Renal cortex interstitium (tissue), 11 donors: ENCODE results near the gene PRSS53. TPM values are rescaled to one million over a fixed set of nuclear protein-coding genes. Genes with fewer than 3 reads are reported as not detected.

Experiments used
- DNase-seq, 11 donors: peaks; one replicate each; pipeline ENCODE4 v3.0.0-alpha.2; 2013; ENCODE audit warnings: low read depth in 9 of 11, low spot score in 4 of 11; ENCODE audit errors: extremely low read depth in 1 of 11
- polyA plus RNA-seq, 3 donors: library from polyadenylated mRNA; unstranded; fragments of 120-200 nt; gene quantifications; one replicate each; pipeline ENCODE4 v1.2.1, GENCODE V29; 2013; ENCODE audit not compliant: insufficient read length in 3 of 3

Gene PRSS53
- polyA plus RNA-seq, 3 donors = 0.89 to 1.8 (median 1.2) TPM

GRCh38 chr16:31064882-31065461 is 23.8 kb downstream of the PRSS53 start:
- DNase-seq = no peak

- no peak for DNase-seq
Measured at GRCh38 chr16:31063843-31064611, 24.7 kb downstream of the PRSS53 start.

- DNase-seq = no peak
Measured at GRCh38 chr16:31063495-31063842, 25.3 kb downstream of the PRSS53 start.

GRCh38 chr16:31061813-31062440 is 26.8 kb downstream of the PRSS53 start:
- no peak for DNase-seq

- no peak for DNase-seq
Measured at GRCh38 chr16:31061126-31061812, 27.5 kb downstream of the PRSS53 start.

GRCh38 chr16:31055613-31056012 is 33.1 kb downstream of the PRSS53 start:
- no peak for DNase-seq

GRCh38 chr16:31052114-31052513 is 36.6 kb downstream of the PRSS53 start:
- no peak for DNase-seq

GRCh38 chr16:31050280-31051030 is 38.3 kb downstream of the PRSS53 start:
- DNase-seq = no peak

- DNase-seq = no peak
Measured at GRCh38 chr16:31043898-31044481, 44.8 kb downstream of the PRSS53 start.

GRCh38 chr16:31043352-31043751 is 45.4 kb downstream of the PRSS53 start:
- DNase-seq = no peak

GRCh38 chr16:31042866-31043265 is 45.9 kb downstream of the PRSS53 start:
- no peak for DNase-seq

- DNase-seq = no peak
Measured at GRCh38 chr16:31038993-31039392, 49.8 kb downstream of the PRSS53 start.

- no peak for DNase-seq
Measured at GRCh38 chr16:31036691-31037090, 52.1 kb downstream of the PRSS53 start.

- peak in 8 of 11 donors; percentile 61 to 83 (median 70) for DNase-seq
Measured at GRCh38 chr16:31033709-31034492, 54.8 kb downstream of the PRSS53 start.
